ENCODE measurements around the gene KLRD1.

- TF ChIP-seq CTCF (IDR thresholded peaks at IDR 0.05) (no peak), POLR2A (IDR thresholded peaks at IDR 0.05) (no peak)
Observed at GRCh38 chr12:10365696-10366405, 58.2 kb downstream of the KLRD1 start.

All from lower leg skin (tissue), 3 donors.